Thyroid gland (tissue), 4 donors: ENCODE data around the gene VRK3.

Experiments
- POLR2A ChIP-seq, 2 donors: fragments of 450-650 bp; IDR thresholded peaks; one replicate each; pipeline ENCODE4 v1.6.1; 2017; ENCODE audit warnings: antibody characterized with exemption in 2 of 2, mild to moderate bottlenecking in 2 of 2, moderate library complexity in 1 of 2
- TF ChIP-seq, protein P1 (sequence below), 6 experiments: fragments of 200-600 bp in 3 of 6; fragments of 450-650 bp in 3 of 6; sonication (generic) in 3 of 6; IDR thresholded peaks; one replicate each; pipeline ENCODE4 v1.5.1; 2016 to 2019; ENCODE audit warnings: antibody characterized with exemption in 6 of 6, mild to moderate bottlenecking in 2 of 6, inconsistent platforms in 1 of 6, moderate library complexity in 1 of 6

GRCh38 chr19:49977076-49977475 is 48.1 kb downstream of the VRK3 start:
- TF ChIP-seq, protein P1, sequence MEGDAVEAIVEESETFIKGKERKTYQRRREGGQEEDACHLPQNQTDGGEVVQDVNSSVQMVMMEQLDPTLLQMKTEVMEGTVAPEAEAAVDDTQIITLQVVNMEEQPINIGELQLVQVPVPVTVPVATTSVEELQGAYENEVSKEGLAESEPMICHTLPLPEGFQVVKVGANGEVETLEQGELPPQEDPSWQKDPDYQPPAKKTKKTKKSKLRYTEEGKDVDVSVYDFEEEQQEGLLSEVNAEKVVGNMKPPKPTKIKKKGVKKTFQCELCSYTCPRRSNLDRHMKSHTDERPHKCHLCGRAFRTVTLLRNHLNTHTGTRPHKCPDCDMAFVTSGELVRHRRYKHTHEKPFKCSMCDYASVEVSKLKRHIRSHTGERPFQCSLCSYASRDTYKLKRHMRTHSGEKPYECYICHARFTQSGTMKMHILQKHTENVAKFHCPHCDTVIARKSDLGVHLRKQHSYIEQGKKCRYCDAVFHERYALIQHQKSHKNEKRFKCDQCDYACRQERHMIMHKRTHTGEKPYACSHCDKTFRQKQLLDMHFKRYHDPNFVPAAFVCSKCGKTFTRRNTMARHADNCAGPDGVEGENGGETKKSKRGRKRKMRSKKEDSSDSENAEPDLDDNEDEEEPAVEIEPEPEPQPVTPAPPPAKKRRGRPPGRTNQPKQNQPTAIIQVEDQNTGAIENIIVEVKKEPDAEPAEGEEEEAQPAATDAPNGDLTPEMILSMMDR (IDR thresholded peaks at IDR 0.05): no peak
- TF ChIP-seq POLR2A (IDR thresholded peaks at IDR 0.05): no peak
